Trophoblast cell (in vitro differentiated cells and primary cell): Measurements from ENCODE around the gene STK38L.

Experiments used
- DNase-seq, 2 donors: peaks; one replicate each; pipeline ENCODE4 v3.0.0-alpha.2; 2016
- H2AFZ ChIP-seq: 2 replicates; pipeline ENCODE4 v1.6.1; 2013; ENCODE audit warnings: low read length, moderate library complexity, mild to moderate bottlenecking; ENCODE audit not compliant: insufficient read depth, poor library complexity
- H2AK5ac ChIP-seq: 2 replicates; pipeline ENCODE4 v1.6.1; 2013; ENCODE audit warnings: mild to moderate bottlenecking, low read length
- H2BK120ac ChIP-seq: 2 replicates; pipeline ENCODE4 v1.6.1; 2013; ENCODE audit warnings: low read length, mild to moderate bottlenecking, moderate library complexity; ENCODE audit not compliant: insufficient read depth, poor library complexity
- H2BK12ac ChIP-seq: 2 replicates; pipeline ENCODE4 v1.6.1; 2013; ENCODE audit warnings: mild to moderate bottlenecking, low read length, moderate library complexity
- H2BK5ac ChIP-seq: 2 replicates; pipeline ENCODE4 v1.6.1; 2013; ENCODE audit warnings: low read length, low read depth, moderate library complexity, mild to moderate bottlenecking; ENCODE audit not compliant: poor library complexity
- H3K14ac ChIP-seq: 2 replicates; pipeline ENCODE4 v1.6.1; 2013; ENCODE audit warnings: mild to moderate bottlenecking, low read length
- H3K18ac ChIP-seq: 2 replicates; pipeline ENCODE4 v1.6.1; 2013; ENCODE audit warnings: mild to moderate bottlenecking, low read length
- H3K23ac ChIP-seq: 2 replicates; pipeline ENCODE4 v1.6.1; 2013; ENCODE audit warnings: low read length
- H3K27ac ChIP-seq: 2 replicates; pipeline ENCODE4 v1.5.1; 2013; ENCODE audit warnings: low read depth, mild to moderate bottlenecking, inconsistent platforms, low read length, moderate library complexity
- H3K27me3 ChIP-seq: 2 replicates; pipeline ENCODE4 v1.6.1; 2013; ENCODE audit warnings: inconsistent platforms, mild to moderate bottlenecking, low read length, moderate library complexity; ENCODE audit not compliant: insufficient read depth
- H3K36me3 ChIP-seq, 2 experiments: 1 replicate in 1 of 2; 2 replicates in 1 of 2; pipeline ENCODE4 v1.6.1; 2013; ENCODE audit warnings: low read length in 2 of 2, mild to moderate bottlenecking in 2 of 2, moderate library complexity in 1 of 2; ENCODE audit not compliant: insufficient read depth in 2 of 2, control insufficient read depth in 1 of 2
- H3K4ac ChIP-seq: 2 replicates; pipeline ENCODE4 v1.6.1; 2013; ENCODE audit warnings: low read depth, mild to moderate bottlenecking, low read length, moderate library complexity
- H3K4me1 ChIP-seq, 2 experiments: 1 replicate in 1 of 2; 2 replicates in 1 of 2; pipeline ENCODE4 v1.6.1; 2013; ENCODE audit warnings: low read length in 2 of 2, mild to moderate bottlenecking in 2 of 2, moderate library complexity in 1 of 2; ENCODE audit not compliant: insufficient read depth in 2 of 2, control insufficient read depth in 1 of 2
- H3K4me2 ChIP-seq: 2 replicates; pipeline ENCODE4 v1.6.1; 2013; ENCODE audit warnings: inconsistent platforms, mild to moderate bottlenecking, low read length, moderate library complexity
- H3K4me3 ChIP-seq: 2 replicates; pipeline ENCODE4 v1.5.1; 2013; ENCODE audit warnings: mild to moderate bottlenecking, low read depth, low read length, inconsistent platforms
- H3K79me1 ChIP-seq: one replicate; pipeline ENCODE4 v1.6.1; 2013; ENCODE audit warnings: low read length
- H3K79me2 ChIP-seq: 2 replicates; pipeline ENCODE4 v1.6.1; 2013; ENCODE audit warnings: low read length, mild to moderate bottlenecking; ENCODE audit not compliant: control insufficient read depth, insufficient read depth, poor library complexity
- H3K9ac ChIP-seq: 2 replicates; pipeline ENCODE4 v1.6.1; 2013; ENCODE audit warnings: mild to moderate bottlenecking, low read length
- H3K9me3 ChIP-seq: 2 replicates; pipeline ENCODE4 v1.6.1; 2013; ENCODE audit warnings: low read depth, mild to moderate bottlenecking, control low read depth, inconsistent platforms, low read length; ENCODE audit not compliant: insufficient read depth
- H4K12ac ChIP-seq: 2 replicates; pipeline ENCODE4 v1.6.1; 2013; ENCODE audit warnings: low read depth, mild to moderate bottlenecking, low read length, moderate library complexity
- H4K8ac ChIP-seq: 2 replicates; pipeline ENCODE4 v1.6.1; 2013; ENCODE audit warnings: low read depth, mild to moderate bottlenecking, low read length, moderate library complexity
- H4K91ac ChIP-seq: one replicate; pipeline ENCODE4 v1.6.1; 2013; ENCODE audit warnings: low read depth, mild to moderate bottlenecking, low read length, moderate library complexity
- WGBS: extraction: QIAGEN DNeasy Blood & Tissue Kit; methylation state at CpG from one replicate; pipeline ENCODE4 v1.1.7; 2013; ENCODE audit warnings: missing lambda C conversion rate; ENCODE audit not compliant: insufficient read length, insufficient coverage; ENCODE audit errors: extremely low coverage; 5-methylcytosine and 5-hydroxymethylcytosine counted together

STK38L gene

GRCh38 chr12:27201169-27201568 lies 42.9 kb upstream of the STK38L start:
- no CpG with 5 or more reads among the region's 1 CpG for WGBS

GRCh38 chr12:27206801-27207502 lies 37.1 kb upstream of the STK38L start:
- Histone ChIP-seq H3K27me3 (no peaks in the 10 kb centered on the region), H4K91ac (no peak overlapping the region), H2AFZ (no peak overlapping the region), H4K8ac (no peak overlapping the region), H3K4me2 (no peak overlapping the region), H3K4ac (no peak overlapping the region), H3K4me1 (no peaks in the 10 kb centered on the region), H4K12ac (no peak overlapping the region), H3K18ac (no peak overlapping the region), H3K23ac (no peak overlapping the region), H2AK5ac (no peak overlapping the region), H2BK120ac (no peak overlapping the region), H3K9me3 (no peaks in the 10 kb centered on the region), H3K27ac (no peak overlapping the region), H3K9ac (no peak overlapping the region), H3K79me2 (no peaks in the 10 kb centered on the region), H3K4me3 (no peak overlapping the region), H3K14ac (no peak overlapping the region), H2BK12ac (no peak overlapping the region), H2BK5ac (no peak overlapping the region), H3K36me3 (no peaks in the 10 kb centered on the region), H3K79me1 (no peaks in the 10 kb centered on the region)
- WGBS, result no CpG with 5 or more reads among the region's 1 CpG
- no peak for DNase-seq

More at GRCh38 chr12:27201169-27201568, 42.9 kb upstream of the STK38L start:
- no peak overlapping the region for H4K12ac ChIP-seq
- H3K79me1 ChIP-seq, result no peaks in the 10 kb centered on the region
- H3K9ac ChIP-seq, result no peak overlapping the region
- H2BK120ac ChIP-seq, result no peak overlapping the region
- H3K36me3 ChIP-seq, result no peaks in the 10 kb centered on the region
- no peaks in the 10 kb centered on the region for H3K4me1 ChIP-seq
- H2AK5ac ChIP-seq, result no peak overlapping the region
- DNase-seq, result no peak
- no peak overlapping the region for H4K8ac ChIP-seq
- H3K4ac ChIP-seq, result no peak overlapping the region
- H3K27me3 ChIP-seq, result no peaks in the 10 kb centered on the region
- no peak overlapping the region for H3K27ac ChIP-seq
- H3K4me3 ChIP-seq, result no peak overlapping the region
- H3K23ac ChIP-seq, result no peak overlapping the region
- no peak overlapping the region for H2BK12ac ChIP-seq
- H3K14ac ChIP-seq, result no peak overlapping the region
- H3K9me3 ChIP-seq, result no peaks in the 10 kb centered on the region
- H3K79me2 ChIP-seq, result no peaks in the 10 kb centered on the region
- no peak overlapping the region for H4K91ac ChIP-seq
- no peak overlapping the region for H3K4me2 ChIP-seq
- H2BK5ac ChIP-seq, result no peak overlapping the region
- H3K18ac ChIP-seq, result no peak overlapping the region
- no peak overlapping the region for H2AFZ ChIP-seq

GRCh38 chr12:27207615-27208413 lies 36.3 kb upstream of the STK38L start:
- no peak overlapping the region for H2AFZ ChIP-seq
- H2AK5ac ChIP-seq, result no peak overlapping the region
- H3K36me3 ChIP-seq, result no peaks in the 10 kb centered on the region
- H4K12ac ChIP-seq, result no peak overlapping the region
- DNase-seq, result no peak
- no peak overlapping the region for H3K27ac ChIP-seq
- no peak overlapping the region for H3K4me2 ChIP-seq
- no peak overlapping the region for H3K18ac ChIP-seq
- no peaks in the 10 kb centered on the region for H3K79me2 ChIP-seq
- H4K8ac ChIP-seq, result no peak overlapping the region
- no peak overlapping the region for H3K4ac ChIP-seq
- no peak overlapping the region for H3K9ac ChIP-seq
- H3K27me3 ChIP-seq, result no peaks in the 10 kb centered on the region
- WGBS, result no CpG with 5 or more reads among the region's 9 CpGs
- no peaks in the 10 kb centered on the region for H3K9me3 ChIP-seq
- no peak overlapping the region for H4K91ac ChIP-seq
- H3K23ac ChIP-seq, result no peak overlapping the region
- no peak overlapping the region for H2BK12ac ChIP-seq
- H3K4me1 ChIP-seq, result no peaks in the 10 kb centered on the region
- H2BK120ac ChIP-seq, result no peak overlapping the region
- H3K4me3 ChIP-seq, result no peak overlapping the region
- H2BK5ac ChIP-seq, result no peak overlapping the region
- no peaks in the 10 kb centered on the region for H3K79me1 ChIP-seq
- H3K14ac ChIP-seq, result no peak overlapping the region

GRCh38 chr12:27208414-27208750 lies 35.7 kb upstream of the STK38L start:
- no peak overlapping the region for H3K23ac ChIP-seq
- H2AK5ac ChIP-seq, result no peak overlapping the region
- no peaks in the 10 kb centered on the region for H3K79me2 ChIP-seq
- H3K4me2 ChIP-seq, result no peak overlapping the region
- H3K36me3 ChIP-seq, result no peaks in the 10 kb centered on the region
- H4K8ac ChIP-seq, result no peak overlapping the region
- H2AFZ ChIP-seq, result no peak overlapping the region
- no peaks in the 10 kb centered on the region for H3K27me3 ChIP-seq
- H3K14ac ChIP-seq, result no peak overlapping the region
- no peak for DNase-seq
- H2BK120ac ChIP-seq, result no peak overlapping the region
- H3K4me3 ChIP-seq, result no peak overlapping the region
- H4K12ac ChIP-seq, result no peak overlapping the region
- no peaks in the 10 kb centered on the region for H3K4me1 ChIP-seq
- H2BK12ac ChIP-seq, result no peak overlapping the region
- no peak overlapping the region for H3K9ac ChIP-seq
- WGBS, result no CpG with 5 or more reads among the region's 2 CpGs
- H4K91ac ChIP-seq, result no peak overlapping the region
- no peaks in the 10 kb centered on the region for H3K79me1 ChIP-seq
- H3K4ac ChIP-seq, result no peak overlapping the region
- H3K9me3 ChIP-seq, result no peaks in the 10 kb centered on the region
- no peak overlapping the region for H3K27ac ChIP-seq
- H3K18ac ChIP-seq, result no peak overlapping the region
- no peak overlapping the region for H2BK5ac ChIP-seq
